GM04503 (cell line): ENCODE measurements around the gene RBM5.

Experiments used
- DNase-seq: peaks from one replicate; pipeline ENCODE4 v3.0.0-alpha.2; 2012; ENCODE audit warnings: low read depth

The RBM5 gene

DNA sequence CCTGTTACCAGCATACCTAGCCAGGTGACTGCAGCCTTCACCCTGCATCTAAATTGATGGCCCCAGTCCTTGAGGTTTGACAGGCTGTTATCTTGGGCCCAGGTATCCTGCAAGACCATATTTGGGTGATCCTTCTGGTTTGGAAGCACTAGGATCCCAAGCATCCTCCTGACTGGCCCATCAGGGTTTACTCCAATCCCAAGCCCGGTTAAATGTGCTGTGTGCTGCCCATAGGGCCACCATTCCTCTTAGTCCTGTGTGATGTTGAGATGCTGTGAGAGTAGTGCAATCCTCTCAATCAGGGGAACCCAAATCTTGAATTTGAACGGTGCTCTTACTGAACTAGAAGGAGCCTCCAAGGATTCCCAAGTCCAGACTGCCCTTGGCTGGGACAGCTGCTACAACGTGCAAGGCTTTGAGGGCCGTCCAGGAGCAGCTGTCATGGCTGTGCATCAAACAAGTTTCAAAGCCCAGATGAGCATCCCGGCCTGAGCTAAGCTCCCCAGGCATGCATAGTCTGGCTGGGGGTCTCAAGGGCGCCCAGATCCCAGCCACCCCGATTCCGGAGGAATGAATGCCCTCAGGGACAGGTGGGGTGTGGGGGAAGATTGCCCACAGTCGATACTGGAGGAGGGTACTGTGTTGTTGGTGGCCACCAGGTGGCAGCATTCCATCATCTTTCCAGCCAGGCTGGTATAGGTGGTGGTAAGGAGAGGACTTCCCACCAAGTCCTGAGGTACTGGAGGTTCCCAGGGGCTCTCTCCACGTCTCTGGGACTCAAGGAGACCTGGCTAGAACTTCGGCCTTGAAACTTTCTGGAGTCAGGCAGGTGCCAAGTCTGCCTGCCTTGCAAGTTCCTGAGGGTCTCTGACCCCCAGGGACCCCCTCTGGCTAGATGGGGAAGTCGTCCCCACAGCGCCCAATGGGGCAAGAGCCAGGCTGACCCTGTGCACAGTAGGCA lies 32.6 kb downstream of the RBM5 start:
- peak; percentile 21 for DNase-seq

DNA sequence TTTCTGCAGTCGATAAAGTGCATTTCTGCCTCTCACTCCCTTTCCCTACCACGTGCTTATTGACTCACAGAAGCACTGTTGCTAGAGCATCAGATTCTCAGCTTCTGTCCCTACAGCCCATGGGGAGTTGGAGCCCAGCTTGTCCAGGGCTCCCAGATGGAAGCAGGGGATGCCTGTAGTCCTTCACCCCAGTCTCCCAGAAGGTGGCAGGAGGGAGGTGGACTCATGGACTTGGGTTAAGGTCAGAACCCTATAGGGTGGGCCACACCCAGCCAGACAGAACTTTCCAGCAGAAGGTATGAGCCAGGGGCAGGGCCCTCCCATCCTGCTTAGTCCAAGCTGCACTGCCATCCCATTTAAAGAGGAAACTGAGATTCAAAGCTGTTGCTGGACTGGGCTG lies 33.4 kb downstream of the RBM5 start:
- DNase-seq = no peak

DNA sequence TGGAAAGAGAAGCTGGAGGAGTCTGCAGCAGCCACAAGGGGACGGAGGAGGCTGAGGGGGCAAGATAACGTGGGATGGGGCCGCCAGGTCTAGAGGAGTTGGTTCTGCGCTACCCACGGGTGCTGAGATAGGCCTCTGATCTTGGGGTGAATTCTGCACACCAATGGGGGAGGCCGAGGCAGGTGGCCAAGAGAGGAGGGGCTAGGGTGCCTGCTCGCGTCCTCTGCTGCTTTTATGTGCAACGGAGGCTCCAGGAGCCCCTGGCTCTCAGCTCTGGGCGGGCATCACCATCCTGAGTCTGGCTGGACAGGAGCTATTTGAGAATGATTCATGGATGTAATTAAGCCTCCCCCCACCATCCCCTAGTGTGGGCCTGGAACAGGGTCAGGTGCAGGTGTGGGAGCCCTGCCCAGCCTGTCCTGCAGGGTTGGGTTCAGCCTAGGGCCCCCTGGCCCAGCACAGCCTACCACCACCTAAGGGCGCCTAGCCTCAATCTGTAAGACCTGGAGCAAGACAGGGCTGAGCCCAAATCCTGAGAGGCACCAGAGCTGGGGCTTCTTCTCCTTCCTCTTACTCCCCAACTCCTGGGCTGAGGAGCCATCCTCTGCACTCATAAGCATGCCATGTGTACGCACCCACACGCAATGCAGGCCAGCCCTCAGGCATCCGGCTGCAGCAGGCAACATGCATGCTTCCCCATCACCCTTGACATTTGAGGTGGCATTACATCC lies 34.1 kb downstream of the RBM5 start:
- no peak for DNase-seq

DNA sequence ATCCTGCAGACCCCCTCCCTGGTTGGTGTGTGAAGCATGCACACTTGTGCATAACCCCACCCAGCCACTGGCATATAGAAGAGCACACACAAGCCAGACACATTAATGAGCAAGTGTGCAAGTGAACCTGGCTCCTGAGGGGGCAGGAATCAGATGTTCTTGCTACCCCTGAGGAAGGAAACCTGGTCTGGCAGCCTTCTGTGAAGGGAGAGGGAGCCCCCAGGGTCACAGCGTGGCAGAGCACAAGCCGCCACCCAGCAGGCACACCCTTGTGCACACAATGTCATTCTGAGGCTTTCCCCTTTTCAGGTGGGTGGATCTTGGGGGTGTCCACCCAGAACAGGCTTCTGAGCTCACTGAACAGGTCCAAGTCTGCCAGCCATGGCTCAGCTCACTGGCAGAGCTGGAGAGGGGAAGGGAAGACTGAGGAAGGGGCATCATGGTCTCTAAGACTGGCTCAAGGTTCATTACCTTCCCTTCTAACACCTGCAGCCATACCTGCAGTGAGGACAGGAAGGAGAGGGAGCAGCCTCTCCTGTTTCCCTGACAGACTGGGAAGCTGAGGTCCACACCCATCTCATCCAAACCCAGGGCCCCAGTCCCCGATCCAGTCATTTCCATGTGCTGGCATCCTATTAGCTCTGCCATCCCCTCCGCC lies 34.8 kb downstream of the RBM5 start:
- DNase-seq = no peak

DNA sequence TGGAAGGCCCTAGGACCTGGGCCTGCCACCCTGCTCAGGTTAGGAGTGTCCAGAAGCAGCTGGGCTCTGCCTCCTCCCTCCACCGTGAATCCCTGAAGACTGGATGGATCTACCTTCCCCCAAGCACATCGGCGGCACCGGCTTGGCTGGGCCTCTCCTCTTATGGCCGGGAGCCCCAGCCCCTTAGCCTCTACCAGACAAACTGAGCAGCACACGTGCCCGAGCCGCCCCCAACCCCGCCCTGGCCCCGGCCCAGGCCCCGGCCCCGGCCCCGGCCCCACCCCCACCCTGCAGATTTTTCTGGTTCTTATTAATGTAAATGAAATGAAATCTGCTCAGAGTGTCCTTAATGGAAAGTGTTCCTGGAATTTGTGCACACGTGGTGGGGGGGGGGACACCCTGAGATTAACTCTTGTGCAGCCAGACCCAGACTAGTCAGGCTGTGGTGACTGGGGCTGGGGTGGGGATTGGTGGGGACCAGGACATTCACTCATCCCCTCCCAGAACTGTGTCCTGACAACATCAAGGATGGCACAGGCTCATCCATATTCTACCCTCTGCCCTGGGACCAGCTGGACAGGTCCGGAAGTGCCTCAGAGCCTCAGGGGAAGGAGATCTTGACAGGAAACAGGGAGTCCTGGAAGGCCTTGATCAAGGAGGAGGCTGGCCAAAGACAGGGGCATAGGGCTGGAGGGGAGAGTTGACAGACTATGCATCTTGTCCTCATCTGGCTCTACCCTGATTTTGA lies 35.5 kb downstream of the RBM5 start:
- DNase-seq = no peak

DNA sequence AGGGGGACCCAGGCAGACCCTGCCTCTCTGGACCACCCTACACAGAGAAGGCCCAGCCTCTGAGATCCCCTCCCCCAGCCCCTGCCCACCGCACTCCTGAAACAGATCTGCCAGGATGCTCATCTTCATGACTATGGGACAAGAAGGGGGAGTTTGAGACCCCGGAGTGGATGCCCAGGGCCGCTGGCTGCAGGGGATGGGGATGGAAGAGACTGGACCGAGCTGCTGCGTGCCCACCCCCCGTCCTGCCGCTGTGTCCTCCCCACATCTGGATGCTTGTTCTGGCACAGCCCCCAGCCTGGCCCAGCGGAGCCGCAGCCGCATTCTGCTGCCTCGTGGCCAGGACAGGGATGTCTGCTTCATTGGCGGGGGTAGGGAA lies 36.1 kb downstream of the RBM5 start:
- no peak for DNase-seq

DNA sequence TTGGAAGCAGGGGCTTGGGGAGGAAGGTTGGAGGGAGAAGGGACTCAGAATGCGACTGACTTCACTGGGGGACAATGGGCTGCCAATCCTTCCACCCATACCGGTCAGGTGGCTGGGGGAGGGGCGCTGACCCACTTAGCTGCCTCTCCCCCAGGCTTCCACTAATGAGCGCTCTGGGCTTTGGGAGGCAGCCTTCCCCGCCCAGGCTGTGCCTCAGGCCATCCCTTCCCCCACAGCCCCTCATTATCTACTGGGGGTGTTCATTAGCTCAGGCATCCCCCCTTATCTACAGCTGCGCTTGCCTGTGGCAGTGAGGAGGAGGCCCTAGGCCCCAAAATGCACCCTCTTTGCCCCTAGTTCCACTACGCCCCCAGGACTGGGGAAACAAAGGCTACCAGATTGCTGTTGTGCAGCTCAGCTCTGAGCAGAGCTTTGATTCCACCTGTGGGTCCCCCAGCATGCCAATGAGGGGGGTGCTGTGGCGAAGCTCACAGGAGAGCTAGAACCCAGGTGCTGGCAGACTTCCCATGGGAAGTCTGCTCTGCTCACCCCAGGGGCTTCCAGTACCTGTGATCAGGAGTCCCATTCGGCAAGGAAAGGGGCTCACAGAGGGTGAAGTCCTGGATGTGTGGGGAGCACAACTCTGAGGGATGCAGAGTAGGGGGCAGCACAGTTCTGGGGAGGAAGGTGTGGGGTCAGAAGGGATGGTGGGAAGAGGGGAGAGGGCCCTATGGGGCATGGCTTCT lies 37.0 kb downstream of the RBM5 start:
- DNase-seq = no peak

DNA sequence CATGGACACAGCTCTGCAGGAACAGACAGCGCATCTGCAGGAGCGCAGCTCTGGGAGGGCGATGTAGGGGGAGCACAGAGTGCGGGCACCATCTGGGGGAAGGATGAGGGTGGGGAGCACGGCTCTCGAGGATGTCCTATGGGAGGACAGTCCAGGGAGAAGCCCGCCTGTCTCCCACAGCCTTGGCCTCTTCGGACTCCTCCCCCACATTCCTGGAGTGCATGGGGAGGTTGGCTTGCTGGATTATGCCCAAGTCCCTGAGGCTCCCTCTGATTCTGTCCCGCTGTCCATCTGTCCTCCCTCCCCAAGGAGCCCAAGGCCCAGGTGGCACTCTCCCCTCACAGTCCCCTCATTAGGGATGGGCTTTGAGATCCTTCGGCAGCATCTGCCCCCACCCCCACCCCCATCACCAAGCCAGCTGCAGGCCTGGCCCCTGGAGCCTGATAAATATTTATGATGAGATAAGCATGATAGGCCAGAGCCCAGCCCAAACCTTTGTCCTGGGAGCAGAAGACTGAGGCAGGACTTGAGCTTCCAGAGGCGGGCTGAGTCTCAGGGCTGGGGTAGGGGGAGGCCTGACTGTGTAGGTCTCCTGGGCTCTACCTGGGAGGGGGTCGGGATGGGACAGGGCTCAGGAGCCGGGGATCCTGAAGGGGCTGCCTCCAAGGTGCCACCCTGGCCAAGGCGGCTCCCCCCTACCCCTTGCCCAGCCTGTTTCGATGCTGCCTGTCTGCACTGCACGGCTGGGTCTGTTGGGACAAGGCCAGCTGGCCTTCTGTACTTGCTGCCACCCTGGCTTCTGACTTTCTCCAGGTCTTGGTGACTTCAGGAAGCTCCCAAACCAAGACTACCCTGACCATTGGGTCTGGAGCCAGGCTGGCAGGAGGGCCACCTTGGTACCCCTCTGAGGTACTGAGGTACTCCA lies 37.8 kb downstream of the RBM5 start:
- peak; percentile 14 for DNase-seq

DNA sequence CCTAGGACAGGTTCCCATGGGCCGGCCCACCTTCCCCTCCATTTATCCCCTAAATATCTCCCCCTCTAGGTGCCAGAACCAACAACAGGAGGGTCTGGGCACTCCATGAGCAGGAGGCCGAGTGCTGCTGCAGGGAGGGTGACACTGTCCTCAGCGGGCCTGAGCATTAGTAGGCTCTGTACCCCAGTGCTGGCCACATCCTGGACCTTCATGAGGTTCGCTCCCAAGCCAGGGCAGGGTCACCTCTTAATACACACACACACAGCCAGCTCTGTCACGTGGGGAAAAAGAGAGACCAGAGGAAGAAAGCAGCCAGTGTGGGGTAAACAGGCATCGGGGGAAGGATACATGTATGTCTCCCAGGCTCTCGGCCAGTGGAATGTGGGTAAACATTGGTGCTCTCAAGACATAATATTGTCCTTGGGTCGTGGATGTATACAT lies 38.6 kb downstream of the RBM5 start:
- DNase-seq = no peak

DNA sequence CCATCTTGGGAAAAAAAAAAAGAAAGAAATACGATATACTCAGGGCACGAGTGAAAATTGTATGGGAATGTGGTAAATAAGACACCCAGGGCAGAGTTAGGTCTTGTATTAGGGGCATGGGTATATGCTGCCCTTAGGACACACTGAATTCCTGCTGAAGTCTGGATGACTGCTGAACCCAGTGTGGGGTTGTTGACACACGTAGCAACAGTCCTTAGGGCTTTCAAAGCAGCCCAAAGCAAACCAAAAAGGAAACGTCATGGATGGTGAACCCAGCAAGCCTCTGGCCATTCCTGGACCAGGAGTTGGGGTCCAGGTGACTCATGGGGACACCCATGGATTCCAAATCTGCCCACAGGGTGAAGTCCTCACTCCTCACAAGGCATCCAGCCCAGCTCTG lies 39.3 kb downstream of the RBM5 start:
- no peak for DNase-seq

DNA sequence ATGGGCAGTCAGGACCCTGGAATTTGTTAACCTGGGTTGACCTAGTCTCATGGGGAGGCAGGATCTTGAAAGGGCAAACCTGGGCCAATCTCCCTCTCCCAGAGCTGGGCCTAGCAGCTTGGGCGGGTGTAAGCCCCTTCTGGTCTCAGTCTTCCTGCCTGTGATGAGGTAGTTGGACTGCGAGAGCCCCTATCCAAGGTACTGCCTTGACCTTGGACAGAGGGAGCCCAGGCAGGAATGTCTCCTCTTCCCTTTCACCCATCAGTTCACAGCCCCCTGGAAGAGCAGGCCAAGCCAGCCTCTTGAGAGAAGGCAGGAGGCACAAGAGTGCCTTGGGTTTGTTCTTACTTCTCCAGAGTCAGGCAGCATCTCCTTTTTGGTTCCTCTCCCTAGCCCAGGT lies 41.7 kb downstream of the RBM5 start:
- no peak for DNase-seq

DNA sequence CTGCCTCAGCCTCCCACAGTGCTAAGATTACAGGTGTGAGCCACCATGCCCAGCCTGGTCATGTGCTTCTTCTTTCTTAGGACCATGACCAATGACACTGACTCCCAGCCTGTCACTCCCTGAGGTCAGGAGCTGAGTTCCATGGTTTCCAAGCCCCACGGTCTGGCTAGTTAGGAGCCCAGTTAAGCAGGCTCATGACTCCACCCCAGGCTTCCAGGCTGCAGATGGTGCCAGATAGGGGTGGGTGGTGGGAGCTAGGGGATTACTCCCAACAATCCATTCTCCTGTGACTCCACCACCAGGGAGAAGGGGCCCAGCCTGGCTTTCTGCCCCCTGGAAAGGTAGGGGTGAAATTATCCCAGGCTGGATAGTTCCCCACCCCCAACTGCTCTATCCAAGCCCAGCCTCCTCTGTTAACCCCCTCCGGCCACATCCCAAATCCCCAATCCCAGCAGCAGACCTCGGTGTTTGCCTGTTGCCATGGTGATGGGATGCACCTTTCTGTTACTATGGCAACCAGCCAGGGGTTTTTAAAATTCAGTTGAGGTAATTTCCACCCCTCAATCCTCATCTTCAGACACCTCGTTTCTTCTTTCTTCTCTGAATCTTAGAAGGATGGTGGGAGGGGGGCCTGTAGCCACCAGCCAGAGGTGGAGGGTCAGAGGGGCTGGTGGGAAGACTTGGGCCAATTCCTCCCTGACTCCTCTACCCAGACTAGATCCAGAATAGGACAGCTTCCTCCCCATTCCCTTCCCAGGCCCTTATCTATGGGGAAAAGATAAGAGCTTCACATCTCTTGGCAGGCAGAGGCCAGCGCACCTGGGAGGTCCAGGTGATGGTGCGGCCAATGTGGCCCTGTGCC lies 43.9 kb downstream of the RBM5 start:
- no peak for DNase-seq

DNA sequence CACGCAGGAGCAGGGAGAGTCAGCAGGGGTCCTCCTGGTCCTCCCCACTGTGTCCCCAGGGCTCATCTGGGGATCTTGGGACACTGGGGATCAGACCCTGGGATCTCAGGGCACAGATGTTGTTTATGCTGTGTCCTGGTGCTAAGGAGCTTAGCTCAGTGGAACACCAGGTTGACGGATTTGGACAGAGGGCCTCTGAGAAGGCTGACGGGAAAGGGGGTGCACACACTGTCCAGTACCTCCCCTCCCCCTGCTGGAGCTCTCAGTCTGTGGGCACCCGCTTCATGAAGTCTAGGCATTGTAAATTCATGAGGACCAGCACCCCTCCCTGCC lies 44.5 kb downstream of the RBM5 start:
- no peak for DNase-seq

DNA sequence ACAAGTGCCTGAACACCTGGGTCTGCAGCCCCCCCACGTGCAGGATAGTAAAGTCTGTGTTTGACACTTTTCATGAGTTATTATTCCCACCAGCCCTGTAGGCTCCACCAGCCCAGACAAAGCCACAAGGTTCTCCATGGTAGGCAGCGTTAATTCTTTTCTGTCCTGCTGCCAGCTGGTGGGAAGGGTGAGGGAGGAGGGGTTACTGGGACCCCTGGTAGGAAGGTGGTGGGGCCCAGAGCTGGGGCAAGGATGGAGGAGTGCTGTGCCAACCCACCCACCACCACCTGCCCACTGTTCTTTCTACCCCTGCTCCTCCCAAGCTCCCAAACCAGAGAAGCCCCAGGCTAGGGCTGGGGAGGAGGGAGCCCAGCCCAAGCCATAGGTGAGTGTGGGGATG lies 45.6 kb downstream of the RBM5 start:
- DNase-seq = no peak

DNA sequence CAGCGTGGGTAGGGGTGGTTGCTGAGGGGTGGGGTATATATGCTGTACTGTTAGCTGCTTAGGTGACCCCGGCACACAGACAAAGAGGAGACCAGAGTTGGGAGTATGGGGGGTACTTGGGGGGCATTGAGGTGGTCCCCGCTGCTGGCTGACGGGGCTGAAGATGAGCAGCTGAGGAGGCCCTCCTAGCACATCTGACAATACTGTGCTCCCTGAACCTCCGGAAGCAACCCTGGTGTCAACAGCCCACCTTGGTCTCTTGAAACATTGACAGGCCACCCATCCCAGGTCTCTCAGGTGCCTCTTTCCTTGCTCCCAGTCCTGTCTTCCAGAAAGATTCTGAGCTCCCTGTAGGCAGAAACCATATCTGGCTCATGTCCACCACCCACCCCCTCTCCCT lies 47.2 kb downstream of the RBM5 start:
- no peak for DNase-seq

DNA sequence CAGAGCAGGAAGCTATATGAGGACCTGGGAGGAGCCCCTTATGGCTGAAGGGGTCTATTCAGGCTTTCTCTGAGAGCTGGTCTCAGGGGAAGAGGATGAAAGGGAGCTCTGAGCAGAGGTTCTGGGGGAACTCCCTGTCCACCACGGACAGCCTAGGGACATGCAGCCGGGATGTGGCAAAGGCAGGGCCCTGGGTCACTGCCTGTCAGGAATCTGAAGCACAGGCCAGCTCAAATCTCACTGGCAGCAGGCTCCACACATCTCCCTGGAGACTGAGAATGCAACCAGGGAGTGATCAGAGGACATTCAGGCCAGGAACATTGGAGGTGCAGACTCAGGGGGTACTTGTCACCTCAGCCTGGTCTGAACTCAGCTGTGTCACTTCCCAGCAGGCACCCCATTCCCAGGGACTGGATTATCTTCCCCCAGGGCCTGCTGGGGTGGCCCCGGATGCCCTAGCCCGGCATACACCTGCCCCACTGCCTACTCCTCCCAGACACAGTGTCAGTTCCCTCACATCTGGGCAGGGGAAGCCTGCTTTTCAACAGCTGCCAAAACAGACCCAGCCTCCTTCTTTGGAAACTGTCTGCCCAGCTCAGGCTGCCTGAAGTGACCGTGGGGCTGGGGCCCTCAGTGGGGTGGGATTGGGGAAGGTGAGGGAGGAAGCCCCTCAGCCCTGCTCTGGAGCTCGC lies 48.1 kb downstream of the RBM5 start:
- DNase-seq = no peak

DNA sequence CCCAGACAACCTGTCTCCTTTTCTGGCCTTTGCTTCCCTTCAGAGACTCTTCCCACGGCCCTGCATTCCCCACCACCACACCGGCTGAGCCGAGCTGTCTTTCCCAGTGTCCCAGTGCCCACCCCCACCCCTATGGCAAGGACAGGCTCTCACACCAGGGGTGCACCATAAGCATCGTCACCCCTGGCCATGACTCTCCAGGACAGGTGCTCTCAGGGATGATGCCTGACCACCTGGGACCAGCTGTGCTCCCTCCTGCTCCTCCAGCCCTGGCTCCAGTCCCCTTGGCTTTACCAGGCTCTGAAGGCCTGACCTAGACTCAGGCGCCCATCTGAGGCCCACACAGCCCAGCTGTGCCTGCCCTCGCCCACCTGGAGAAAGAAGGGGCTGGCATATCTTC lies 48.8 kb downstream of the RBM5 start:
- no peak for DNase-seq

DNA sequence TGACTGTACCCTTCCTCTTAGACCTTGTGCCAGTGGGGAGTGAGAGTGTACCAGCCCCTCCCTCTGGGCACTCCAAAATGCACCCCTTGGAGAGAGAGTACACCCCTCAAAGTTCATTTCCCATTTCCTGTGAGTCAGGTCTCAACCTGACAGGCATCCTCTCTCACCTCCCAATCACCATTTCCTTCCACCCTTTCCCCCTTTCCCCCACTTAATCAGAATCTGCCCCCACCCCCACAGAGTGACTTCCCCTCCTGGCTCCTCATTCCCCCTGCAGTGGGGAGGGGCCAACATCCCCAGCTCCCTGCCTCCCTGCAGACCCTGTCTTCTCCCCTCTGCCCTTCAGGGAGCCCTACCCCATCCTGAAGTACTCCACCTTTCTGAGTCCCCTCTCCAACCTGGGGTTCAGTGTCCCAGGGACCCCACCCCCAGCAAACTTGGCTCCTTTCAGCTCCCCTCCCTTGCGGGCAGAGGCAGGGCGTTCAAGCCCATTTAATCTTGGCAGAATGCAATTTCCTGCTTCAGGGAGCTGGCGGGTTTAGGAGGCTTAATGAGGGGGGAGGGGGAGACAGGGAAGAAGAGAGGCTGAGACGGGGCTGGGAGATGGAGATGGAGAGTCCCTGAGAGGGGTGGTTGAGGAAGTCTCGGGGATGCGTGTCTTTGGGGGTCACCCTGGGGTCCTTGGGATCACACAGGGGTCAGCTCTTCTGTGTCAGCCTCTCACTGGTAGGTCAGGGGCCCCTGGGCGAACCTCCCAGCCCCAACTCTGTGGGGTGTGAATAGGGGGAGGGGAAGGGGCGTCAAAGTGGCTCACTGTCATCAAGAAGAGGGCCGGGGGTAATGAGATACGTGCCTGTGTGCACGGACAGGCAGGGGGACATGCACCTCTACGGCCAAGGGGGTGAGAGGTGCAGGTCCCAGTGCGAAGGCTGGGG lies 49.8 kb downstream of the RBM5 start:
- no peak for DNase-seq
